NCI-H2029 (cell line): Measurements from ENCODE around the gene SAMD8.
"Not testable (repeated sequence)": the region's sequence is repeated elsewhere in the genome, so short reads cannot be mapped to it uniquely, and the experiment has no call there.

Source experiments
- DNase-seq: peaks from one replicate; lab custom pipeline; 2025; lab: John Stamatoyannopoulos, UW

SAMD8 gene

DNA sequence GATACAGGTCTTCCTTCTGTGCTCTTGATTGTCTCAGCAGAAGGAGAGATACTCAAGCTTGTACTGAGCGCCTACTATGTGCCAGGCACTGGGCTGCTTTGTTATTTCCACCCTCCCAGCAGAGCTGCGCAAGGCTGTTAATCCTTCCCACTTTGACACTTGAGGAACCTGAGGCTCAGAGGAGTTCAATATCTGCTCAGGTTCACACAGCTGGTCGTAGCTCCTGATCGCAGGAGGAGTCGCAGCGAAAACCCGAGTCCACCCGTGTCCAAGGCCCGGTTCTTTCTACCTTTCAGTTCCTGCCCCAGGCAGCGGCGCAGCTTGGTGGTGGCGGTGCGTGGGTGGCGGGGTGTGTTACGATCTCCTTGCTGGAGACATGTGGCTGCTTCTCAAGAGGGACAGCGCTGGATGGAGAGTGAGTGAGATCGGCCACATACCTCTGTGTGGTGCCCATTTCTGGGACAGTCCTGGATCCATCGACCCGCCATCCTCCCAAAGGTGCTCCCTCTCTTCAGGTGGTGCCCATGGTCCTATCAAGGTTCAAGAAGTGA is 26.5 kb upstream of the SAMD8 start:
- DNase-seq = no peak

DNA sequence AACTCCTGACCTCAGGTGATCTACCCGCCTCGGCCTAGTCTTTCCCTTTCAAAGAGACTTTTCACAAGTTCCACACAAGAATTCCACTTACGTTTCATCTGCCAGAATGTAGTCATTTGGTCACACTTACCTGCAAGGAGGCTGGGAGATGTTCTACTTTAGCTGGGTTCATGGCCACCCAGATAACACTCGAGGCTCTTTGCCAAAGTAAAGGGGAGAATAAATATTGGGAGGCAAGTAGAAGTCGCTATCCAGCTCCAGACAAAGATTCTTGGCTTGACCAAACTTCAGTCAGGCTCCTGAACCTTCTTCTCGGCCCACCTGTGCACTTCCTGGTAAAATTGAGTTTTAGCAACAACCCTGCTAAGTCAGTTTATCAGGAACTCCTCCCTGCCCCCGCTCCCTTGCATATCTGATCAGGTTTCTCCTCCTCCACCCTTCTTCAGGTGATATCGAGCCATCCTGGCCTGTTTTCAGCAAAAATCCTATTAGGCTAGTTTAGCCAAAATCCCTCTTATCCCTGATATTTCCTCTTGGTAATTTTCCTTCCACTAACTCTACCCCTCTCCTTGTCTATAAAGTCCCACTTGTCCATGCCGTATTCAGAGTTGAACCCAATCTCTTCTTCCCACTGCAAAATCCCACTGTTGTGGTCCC is 25.1 kb upstream of the SAMD8 start:
- DNase-seq = no peak

DNA sequence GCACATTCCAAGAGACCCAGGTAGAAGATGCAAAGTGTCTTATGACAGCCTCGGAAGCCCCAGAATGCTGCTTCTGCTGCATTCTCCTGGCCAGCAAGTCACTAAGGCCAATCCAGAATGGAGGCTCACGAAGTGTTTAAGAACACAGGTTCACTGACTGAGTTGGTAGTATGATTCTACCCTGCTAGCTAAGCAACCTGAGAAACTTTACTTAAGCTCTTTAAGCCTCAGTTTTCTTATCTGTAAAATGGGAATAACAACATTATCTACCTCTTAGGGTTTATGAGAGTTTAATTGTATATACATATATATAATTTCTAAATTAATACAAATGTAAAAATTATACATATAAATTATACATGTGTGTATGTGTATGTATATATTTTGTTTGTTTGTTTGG is 22.8 kb upstream of the SAMD8 start:
- DNase-seq = no peak

DNA sequence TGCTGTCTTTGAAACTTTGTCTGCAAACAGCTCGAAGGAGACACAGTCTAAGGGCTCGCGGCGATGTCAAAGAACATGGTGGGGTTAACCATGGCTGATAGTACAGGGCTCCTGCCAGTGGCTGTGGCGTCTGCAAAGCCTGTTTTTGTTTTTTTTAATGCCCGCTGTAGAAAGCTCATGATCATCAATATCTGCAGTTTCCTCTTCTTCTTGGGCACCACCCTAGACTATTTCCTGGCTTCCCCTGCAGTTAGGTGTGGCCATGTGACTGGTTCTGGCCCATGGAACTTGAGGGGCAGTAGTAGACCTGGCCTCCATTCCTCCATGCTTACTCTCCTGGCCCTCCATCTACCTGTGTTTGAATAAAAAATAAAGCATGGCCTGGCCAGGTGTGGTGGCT is 21.8 kb upstream of the SAMD8 start:
- no peak for DNase-seq

DNA sequence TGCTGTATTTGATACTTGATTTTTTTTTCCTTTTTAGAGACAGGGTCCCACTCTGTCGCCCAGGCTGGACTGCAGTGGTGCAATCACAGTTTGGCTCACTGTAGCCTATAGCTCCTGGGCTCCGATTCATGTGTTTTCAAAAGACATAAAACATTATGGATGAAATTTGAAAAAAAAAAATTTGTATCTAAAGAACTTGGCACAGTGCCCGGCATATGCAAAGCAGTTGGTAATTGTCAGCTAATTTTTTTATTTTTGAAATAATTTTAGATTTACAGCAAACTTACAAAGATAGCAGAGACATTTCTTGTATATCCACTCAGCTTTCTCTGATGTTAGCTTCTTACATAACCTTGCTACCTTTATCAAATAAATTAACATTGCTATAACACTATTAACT is 20.3 kb upstream of the SAMD8 start:
- no peak for DNase-seq

DNA sequence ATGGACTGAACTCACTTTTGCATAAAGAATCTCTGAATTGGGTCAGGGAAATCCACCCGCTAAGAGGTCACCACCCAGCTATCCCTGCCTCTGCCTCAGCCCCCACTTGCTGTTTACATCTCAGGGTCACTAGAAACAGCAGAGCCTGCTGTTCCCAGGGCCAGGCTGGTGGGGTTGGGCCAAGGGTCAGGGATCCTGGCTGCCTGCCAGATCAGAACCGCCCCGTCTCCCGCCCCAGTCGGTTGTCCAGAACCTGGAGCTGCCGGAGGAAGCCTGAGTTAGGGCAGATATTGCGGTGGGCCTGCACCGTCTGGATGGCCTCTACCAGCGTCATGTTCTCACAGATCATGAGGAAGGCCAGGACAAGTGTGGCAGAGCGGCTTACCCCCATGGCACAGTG is 17.0 kb upstream of the SAMD8 start:
- DNase-seq = no peak

DNA sequence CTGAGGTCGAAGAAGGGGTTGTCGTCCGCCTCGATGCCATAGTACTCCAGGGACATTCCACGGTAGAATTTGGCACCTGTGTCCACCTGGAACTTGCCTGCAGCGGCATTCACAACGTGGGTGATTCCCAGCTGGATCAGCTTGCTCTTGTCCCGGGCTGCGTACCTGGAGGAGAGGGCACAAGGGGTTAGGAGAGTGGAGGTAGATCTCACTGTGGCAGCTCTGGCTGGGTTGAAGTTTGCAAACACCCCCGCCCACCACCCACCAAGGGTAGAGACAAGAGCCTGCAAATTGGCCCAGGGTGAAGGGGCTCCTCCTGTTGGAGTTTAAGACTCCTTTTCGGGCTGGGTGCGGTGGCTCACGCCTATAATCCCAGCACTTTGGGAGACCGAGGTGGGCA is 15.8 kb upstream of the SAMD8 start:
- no peak for DNase-seq

DNA sequence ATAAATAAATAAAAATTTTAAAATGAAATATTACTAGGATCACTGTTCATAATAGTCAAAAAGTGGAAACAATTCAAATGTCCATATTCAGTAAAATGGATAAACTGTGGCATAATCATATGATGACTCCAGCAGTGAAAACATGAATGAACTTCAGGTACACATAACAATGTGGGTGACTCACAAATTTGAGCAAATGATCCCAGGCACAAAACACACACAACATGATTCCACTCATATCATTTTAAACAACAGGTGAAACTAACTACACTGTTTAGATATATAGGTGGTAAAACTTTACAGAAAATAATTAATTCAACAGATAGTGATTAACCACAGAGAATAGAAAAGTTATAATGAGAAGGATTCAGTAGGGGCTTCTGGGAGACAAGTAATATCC is 14.7 kb upstream of the SAMD8 start:
- DNase-seq = no peak

DNA sequence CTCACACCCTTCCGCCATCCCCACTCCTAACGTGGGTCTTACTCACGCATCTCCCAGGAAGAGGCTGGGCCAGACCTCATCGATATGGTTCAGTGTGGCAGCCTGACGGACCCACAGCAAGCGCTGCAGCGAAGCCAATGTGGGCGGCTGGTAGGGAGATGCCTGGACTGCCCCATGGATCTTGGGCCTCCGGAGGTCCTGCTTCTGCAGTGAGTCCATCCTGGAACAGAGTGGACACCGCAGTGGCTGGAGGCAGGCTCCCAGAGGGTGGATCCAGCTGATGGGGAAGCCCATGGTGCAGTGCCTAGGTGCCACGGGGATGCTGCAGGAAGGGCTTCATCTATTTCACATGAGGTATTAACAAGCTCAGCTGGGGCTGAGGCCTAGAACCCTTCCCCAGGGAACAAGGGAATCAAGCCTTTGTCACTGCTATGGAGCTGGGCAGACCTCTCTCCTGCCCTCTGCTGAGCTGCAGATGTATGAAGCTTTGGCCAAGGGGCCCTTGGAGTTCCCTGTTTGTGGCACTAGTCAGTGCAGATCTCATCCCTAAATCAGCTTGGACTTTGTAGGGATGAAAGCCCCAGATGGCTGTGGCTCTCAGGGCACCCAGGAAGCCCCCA is 13.7 kb upstream of the SAMD8 start:
- no peak for DNase-seq

DNA sequence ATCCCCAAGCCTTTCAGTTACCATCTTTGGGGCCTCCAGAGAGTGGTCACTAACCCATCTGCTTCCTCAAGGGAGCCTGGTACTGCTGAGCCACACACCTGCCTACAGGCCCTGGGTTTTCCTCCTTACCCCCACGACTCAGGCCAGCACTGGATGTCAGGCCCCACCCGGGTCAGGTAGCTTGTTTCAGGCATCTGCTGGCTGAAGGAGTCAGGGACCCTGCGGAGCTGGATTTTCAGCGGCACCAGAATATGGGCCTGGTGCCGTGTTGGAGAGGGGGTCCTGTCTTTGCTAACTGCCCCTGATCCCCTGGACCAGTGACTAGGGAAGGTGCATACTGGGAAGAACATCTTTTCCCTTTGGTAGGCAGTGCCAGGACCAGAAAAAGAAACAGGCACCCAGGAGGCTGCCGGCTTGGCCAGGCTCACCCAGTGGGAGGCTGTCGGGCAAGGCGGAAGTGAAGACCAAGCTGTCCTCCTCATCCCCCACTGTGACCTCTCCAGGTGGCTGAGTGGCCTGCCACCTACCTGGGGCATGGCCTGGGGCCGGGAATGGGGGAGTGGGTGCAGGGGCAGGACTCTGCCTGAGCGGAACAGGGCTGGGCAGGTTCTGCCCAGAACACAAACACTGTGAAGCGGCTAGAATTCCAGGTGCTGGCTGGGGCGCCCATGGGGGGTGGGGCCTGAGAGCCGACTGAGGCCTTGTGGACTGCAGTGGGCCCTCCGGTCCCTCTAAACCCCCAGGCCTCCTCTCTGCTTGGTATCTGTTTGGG is 12.4 kb upstream of the SAMD8 start:
- DNase-seq = no peak

DNA sequence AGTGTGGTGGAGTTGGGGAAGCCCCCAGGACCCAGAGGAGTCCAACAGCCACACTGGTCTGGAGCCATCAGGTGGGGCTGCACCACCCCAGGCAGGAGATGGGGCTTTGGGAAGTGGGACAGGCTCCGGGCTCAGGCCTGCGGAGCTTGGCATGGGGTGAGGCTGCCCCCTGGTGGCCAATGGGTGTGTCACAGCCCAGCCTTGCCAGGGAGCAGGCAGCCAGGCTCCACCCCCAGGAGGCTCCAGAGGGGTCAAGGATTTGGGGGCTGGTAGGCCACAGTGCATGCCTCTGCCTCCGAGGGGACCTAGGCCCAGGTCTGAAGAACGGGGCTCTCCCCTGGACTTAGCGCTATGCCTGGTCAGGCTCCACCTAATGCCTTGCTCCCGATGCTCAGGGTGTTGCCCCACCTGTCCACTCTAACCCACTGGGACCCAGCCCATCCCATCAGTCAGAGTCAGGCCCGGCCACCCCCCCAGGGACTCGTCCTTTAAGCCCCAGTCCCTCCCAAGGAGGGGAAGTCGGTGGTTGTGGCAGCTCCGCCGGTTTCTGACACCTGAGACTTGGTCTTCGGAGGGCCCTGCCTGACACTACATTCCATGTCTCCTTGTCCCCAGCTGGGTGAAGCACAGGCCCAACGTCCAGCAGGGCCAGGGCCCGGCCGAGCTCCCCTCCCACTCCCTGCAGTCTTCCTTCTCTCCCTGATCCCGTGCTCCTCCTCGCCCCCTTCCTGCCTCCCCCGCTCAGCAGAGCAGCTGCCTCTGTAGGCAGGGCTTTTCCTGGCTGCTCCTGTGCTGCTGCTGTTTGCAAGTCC is 11.3 kb upstream of the SAMD8 start:
- DNase-seq = no peak

DNA sequence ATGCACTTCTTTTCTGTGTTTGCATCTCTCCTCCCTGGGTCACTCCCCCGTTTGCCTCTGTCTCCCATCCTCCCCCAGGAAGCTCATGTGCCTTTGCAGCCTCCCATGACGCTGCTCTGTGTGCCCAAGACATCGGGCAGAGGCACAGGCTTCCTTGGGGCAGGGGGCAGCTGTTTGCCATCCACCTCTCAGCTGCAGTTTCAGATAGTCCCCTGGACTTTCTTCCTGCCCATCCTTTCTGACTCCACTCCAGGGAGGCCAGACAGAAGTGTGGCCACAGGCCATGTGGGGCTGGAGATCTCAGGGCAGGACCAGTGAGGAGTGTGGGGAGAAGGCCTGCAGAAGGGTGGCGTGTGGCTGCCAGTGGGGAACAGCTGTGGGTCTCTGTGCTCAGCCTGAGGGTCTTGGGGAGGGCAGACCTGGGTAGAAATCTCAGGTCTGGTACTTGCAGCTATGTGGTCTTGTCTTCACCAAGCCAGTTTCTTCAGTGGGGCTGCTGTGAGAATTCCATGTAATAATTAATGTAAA is 10.6 kb upstream of the SAMD8 start:
- no peak for DNase-seq

DNA sequence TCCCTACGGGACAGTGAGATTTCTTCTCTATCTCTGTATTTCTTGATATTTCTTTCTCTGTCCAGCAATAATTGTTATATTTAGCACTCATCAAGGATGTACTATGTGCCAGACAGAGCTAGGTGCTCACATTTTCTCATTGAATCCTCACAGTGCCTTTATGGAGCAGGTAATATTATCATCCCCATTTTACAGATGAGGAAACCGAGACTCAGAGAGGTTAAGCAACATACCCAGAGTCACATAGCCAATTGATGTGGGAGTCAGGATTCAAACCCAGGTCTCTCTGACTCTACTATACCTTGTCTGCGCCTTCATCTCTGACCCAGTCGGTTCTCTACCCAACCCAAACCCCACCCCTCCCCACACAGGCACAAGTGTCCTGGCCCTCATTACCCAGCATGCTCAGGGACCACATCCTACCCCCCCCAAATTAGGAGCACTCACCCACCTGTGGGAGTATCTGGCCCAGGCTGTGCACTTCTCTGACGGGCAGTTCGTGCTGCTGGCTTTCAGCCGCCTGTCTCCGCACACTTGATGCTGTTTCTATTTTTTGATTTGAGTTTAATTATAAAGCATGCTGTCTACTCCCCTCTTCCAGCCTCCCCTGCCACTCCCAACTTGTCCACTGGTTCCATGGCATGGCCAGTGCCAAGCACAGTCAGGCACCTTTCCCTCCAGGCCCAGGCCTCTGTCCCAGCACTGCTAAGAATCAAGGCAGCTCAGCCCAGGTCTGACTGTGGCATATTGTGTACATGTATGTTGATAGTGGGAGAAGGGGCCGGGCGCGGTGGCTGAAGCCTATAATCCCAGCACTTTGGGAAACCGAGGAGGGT is 9.8 kb upstream of the SAMD8 start:
- no peak for DNase-seq

DNA sequence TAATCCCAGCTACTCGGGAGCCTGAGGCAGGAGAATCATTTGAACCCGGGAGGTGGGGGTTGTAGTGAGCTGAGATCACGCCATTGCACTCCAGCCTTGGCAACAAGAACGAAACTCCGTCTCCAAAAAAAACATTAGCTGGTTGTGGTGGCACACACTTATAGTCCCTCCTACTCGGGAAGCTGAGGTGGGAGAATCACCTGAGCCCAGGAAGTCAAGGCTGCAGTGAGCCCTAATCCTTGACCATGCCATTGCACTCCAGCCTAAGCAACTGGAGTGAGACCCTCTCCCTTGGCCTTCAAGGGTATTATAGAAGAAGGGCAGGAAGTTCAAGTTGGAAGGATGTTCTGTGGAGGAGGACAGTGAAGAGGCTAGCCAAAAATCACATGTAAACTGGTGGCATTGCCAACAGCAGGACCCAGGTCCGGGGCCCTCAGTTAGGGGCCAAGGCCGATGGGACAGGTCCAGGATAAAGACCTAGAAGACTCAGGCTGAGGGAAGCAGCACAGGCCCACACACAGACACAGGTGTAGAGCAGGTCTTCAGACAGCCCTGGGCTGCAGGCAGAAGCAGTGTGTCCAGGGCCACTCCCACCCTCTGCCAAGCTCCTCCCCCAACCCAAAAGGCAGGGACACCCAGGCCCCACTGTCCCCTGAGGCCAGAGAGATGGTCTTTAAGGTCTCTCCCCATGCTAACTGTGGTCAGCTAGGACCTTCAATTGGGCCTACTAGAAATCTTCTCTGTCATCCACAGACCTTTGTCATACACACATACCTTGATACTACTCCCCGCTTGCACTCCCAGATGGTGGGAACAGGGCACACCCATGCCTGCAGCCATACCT is 8.4 kb upstream of the SAMD8 start:
- no peak for DNase-seq

DNA sequence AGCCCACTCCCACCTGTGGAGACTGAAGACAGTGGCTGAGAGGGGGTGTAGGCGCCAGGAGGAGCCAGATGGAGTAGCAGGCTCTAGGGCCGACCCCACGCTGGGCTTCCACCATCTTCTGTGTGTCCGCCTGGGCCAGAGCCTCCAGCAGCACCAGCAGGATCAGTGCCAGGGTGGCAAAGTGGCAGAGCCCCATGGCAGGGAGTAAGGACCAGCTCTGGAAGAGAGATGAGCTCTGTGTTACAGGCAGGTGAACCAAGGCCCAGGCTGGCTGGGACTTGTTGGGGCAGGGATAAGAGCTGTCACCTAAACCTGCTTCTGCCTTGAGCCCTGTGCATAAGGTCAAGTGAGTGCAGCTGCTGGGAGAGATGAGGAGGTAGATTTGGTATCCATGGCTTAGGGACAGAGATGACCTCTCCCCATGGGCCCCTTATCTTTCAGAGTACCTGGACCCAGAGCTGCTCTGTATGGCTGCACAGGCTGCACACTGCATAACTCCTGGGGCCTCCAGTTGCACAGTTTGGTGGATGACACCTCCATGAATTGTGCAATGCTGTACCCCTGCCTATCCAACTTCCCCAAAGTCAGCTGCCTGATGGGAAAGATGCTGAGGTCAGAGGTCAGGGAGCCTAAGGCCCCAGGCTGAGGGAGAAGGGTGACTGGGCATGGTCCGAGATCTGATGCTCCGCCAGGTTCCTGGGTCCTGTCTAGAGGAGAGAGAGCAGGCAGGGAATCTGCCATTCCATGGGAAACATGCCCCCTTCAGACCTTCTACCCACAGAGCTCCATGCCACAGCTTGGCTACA is 7.4 kb upstream of the SAMD8 start:
- DNase-seq = no peak

DNA sequence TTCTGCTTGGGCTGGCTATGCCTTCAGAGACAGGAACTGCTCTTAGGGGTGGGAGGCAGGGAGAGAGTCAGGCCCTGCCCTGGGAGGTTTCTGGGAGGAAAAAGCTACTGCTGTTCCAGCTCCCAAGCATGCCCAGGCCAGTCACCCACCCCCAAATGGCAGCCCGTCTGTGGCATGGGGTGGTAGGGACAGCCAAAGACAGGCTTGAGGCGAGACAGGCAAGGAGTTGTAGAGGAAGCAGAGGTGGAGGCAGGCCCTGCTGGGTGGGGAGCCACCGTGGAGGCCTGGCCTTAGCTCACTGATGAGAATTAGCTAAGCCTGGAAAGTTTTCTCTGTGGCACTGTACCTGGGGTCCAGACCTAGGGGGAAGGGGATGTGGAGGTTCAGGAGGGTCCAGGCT is 6.6 kb upstream of the SAMD8 start:
- DNase-seq = no peak

DNA sequence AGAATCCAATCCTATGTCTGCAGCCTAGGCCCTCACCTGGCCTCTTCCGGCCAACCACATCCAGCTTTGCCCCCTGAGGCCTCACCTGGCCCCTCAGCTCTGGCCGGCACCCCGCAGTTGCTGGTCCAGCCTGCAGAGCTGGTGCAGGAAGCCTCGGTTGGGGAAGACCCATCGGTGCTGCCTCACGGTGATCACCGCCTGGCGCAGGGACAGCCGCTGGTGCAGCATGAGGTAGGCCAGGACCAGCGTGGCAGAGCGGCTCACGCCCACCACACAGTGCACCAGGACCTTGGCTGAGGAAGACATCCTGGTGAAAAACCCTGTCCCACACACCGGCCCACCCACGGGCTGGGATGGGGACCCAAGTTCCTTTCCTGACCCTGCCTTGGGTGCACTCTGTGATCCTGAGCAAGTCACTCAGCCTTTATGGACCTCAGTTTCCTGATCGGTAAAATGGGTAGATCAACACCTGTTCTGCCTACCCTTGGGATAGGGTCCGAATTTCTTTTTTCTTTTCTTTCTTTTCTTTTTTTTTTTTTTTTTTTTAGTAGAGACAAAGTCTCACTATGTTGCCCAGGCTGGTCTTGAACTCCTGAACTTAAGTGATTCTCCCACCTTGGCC is 5.8 kb upstream of the SAMD8 start:
- DNase-seq = no peak

DNA sequence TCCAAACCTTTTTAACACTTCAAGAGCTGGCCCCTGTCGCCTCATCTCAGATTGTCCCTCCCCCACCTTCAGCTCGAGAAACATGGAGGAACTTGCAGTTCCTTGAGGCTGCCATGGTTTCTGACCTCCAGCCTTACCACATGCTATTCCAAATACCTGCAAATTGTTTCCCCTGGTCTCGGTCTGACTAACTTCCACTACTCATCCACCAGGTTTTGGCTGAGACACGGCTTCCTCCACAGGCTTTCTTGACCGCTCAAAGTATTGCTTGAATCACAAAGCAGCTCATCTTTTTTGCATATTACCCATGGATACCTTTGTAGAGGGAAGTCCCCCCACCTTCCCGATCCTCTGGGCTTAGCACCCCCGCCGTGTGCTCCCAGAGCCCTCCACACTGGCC is 5.2 kb upstream of the SAMD8 start:
- DNase-seq = no peak

DNA sequence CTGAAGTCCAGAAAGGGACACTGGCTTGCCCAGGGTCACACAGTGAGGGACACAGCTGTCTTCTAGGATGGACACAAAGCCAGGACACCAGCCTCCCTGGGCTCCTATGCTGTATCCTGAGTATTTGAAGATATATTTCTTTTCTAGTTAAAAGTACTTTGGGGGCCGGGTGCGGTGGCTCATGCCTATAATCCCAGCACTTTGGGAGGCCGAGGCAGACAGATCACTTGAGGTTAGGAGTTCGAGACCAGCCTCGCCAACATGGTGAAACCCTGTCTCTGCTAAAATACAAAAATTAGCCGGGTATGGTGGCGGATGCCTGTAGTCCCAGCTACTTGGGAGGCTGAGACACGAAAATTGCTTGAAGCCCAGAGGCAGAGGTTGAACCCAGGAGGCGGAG is 4.6 kb upstream of the SAMD8 start:
- DNase-seq = not testable (repeated sequence)
